GM18907 (cell line): ENCODE results near the gene ZNF318.
"Not testable (repeated sequence)": the region's sequence is repeated elsewhere in the genome, so short reads cannot be mapped to it uniquely, and the experiment has no call there.

ENCODE experiments used
- ATAC-seq: cut with Tn5 transposase; IDR thresholded peaks from one replicate; pipeline ENCODE4 v1.9.1; 2021; ENCODE audit warnings: mild to moderate bottlenecking, moderate library complexity; ENCODE audit not compliant: unreplicated experiment

ZNF318 gene, protein sequence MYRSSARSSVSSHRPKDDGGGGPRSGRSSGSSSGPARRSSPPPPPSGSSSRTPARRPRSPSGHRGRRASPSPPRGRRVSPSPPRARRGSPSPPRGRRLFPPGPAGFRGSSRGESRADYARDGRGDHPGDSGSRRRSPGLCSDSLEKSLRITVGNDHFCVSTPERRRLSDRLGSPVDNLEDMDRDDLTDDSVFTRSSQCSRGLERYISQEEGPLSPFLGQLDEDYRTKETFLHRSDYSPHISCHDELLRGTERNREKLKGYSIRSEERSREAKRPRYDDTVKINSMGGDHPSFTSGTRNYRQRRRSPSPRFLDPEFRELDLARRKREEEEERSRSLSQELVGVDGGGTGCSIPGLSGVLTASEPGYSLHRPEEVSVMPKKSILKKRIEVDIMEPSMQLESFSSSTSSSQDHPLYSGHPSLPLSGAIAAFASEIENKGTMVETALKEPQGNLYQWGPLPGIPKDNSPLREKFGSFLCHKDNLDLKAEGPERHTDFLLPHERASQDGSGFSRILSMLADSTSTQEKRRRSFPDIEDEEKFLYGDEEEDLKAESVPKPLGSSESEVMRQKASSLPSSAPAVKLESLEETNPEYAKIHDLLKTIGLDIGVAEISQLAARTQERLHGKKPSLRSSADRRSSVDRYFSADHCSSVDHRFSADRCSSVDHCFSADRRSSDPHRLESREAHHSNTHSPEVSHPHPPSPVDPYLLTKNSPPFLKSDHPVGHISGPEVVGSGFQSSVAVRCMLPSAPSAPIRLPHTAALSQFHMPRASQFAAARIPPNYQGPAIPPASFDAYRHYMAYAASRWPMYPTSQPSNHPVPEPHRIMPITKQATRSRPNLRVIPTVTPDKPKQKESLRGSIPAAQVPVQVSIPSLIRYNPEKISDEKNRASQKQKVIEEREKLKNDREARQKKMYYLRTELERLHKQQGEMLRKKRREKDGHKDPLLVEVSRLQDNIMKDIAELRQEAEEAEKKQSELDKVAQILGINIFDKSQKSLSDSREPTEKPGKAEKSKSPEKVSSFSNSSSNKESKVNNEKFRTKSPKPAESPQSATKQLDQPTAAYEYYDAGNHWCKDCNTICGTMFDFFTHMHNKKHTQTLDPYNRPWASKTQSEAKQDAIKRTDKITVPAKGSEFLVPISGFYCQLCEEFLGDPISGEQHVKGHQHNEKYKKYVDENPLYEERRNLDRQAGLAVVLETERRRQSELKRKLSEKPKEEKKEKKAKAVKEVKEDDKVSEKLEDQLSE (N-terminal part only)

DNA sequence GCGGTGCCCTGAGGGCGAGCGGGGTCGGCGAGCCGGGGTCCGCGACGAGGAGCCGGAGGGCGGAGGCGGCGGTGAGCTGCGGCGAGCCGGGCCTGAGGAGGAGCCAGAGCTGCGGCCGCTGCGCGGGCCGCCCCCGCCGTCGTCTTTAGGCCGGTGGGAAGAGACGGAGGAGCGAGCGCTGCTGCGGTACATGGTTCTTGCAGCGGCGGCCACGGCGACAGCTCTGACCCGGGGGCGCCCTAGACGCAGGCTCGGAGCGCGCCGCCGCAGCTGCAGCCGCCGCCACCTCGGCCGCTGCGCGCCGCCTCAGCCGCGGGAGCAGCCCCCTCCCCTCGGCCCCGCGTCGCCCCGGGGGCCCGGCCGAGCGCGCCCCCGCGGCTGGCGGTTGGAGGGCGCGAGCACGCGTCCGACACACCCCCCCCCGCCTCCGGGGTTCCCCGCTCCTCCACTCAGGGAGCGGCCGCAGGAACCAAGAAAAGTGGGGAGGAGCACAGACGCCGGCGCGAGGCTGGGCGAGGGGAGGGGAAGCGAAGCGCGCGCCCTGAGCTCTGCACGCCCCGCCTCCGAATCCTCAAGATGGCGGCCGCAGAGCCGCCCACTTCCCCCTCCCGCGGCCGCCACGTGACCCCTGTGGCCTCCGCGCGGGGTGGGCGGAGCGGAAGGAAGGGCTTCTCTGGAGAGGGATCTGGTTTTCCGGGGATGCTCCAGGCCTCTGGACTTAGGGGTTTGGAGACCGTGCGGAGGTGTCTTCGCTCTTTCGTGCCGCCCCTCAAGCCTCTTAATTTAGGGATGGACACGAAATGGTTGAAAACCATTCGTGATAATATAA, at the start of gene ZNF318:
TSS of gene ZNF318 (minus strand) at position 474 of the 829 bp plus-strand sequence. CDS start at position 192, 282 bp downstream.
- ATAC-seq = peak; percentile 85

DNA sequence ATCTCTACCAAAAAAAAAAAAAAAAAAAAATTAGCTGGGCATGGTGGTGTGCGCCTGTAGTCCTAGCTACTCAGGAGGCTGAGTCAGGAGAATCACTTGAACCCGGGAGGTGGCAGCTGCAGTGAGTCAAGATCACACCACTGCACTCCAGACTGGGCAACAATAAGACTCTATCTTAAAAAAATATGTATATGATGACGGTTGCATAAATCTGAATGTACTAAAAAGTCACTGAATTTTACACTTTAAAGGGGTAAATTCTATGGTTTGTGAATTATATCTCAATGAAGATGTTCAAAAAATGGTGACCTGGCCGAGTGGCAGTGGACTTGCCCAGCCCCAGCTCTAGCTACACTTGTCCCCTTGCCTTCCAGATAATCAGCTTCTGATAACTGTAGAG, 47.5 kb upstream of the ZNF318 start:
- no peak for ATAC-seq

DNA sequence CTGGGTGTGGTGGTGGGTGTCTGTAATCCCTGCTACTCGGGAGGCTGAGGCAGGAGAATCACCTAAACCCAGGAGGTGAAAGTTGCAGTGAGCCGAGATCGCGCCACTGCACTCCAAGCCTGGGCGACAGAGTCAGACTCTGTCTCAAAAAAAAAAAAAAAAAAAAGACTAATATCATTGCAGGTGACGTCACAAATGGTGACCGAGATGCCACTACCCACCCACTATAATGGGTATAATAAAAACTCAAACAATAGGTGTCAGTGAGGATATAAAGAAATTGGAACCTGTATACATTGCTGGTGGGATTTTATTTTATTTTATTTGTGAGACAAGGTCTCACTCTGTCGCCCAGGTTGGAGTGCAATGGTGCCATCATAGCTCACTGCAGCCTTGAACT, 45.8 kb upstream of the ZNF318 start:
- ATAC-seq = not testable (repeated sequence)

DNA sequence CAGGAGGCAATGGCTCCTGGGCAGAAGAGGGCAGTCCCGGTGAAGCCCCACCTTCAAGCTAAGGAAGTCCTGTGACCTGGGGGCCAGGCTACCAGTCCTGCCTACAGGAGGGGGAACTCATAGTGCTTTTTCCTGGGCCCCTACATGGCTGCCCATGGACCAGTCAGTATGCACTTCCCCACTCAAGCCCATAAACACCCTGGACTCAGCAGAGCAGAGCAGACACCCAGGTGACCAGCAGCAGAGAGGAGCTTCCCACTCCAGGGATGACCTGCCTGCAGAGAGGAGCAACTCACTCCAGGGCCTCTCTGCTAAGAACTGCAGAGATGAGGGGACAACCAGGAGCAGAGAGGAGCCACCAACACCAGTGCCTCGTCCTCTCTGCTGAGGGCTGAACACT, 43.6 kb upstream of the ZNF318 start:
- no peak for ATAC-seq

DNA sequence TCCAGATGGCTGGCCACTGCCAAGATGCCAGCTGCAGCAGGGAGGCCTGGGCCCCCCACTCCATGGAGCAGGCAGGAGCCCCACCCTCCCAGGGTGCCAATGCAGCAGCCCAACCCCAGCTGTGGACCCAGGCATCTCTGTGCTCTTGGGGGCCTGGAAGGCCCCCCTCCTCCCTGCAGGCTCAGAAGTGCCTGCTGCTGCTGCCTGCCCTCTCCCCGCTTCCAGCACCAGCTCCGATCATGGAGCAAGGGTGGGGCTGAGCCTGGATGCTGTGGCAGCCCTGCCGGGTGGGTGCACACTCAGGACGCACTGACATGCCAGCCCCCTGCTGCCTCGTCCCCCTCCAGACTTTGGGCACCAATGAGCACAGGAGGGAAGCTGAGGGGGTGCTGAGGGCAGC, 43.1 kb upstream of the ZNF318 start:
- no peak for ATAC-seq

DNA sequence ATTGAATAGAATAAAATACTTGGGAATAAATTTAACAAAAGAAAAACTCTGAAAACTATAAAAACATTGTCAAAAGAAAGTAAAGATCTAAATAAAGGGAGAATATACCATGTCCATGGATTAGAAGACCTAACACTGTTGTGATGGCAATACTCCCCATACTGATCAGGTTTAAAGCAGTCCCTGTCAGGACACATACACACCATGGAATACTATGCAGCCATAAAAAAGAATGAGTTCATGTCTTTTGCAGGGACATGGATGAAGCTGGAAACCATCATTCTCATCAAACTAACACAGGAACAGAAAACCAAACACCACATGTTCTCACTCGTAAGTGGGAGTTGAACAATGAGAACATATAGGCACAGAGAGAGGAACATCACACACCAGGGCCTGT, 41.3 kb upstream of the ZNF318 start:
- not testable (repeated sequence) for ATAC-seq

DNA sequence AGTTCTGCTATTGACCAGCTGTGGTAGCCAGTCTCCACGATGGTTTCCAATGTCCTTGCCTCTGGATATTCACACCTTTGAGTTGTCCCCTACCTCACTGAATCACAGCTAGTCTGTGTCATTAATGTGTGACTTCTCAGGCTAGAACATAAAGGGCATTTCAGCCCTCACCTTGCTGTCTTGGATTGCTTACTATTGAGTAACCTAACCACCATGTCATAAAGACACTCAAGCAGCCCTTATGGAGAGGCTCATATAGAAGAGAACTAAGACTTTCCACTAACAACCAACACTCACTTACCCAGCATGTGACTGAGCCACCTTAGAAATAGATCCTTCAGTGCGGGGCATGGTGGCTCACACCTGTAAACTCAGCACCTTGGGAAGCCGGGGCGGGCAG, 38.8 kb upstream of the ZNF318 start:
- no peak for ATAC-seq

DNA sequence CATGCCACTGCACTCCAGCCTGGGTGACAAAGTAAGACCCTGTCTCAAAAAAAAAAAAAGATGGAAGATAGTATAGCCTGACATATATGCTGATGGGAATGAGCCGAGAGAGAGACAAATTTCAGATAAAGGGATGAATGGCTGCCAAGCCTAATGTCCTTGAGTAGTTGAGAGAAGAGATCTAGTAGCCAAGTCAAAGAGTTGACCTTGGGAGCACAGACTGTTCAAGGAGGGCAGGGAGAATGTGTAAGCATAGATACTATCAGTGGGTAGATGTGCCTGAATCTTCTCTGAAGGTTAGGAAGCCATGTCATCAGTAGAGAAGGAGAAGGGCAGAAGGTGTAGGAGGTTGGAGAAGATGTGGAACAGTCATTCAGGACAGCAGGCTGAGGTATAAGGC, 37.8 kb upstream of the ZNF318 start:
- ATAC-seq = no peak

DNA sequence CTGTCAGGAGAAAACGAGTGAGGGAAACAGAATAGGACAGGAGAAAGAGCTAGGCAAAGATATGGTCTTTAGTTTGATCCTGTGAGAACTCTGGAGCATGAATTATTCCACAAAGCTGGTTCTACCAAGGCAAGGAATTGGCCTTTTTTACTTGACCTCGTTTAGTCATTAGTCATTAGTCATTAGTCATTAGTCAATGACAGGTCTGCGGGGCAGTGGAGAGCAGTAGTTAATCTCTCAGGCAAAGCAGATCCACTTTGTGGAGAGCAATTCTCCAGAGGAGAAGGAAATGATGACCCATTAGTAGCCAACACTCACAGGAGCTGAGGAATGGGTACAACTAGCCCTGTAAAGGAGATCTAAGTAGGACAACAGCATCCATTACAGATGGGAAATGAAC, 35.9 kb upstream of the ZNF318 start:
- ATAC-seq = no peak

DNA sequence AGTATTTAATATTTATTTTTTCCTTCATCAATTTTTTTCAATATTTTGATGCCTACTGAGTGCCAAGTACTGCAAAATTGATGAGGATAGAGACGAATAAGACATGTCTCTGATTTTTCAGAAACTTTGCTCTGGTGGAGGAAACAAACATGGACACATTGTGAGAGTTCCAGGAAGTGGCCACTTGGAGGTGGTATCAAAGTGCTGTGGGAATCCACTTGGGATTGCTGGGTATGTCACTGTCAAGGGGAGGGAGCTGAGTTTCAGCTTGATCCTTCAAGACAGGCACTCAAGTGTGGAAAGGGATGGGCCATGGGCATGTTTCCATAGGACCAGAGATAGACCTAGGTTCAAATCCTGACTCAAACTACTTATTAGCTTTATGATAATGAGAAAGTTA, 33.4 kb upstream of the ZNF318 start:
- no peak for ATAC-seq

DNA sequence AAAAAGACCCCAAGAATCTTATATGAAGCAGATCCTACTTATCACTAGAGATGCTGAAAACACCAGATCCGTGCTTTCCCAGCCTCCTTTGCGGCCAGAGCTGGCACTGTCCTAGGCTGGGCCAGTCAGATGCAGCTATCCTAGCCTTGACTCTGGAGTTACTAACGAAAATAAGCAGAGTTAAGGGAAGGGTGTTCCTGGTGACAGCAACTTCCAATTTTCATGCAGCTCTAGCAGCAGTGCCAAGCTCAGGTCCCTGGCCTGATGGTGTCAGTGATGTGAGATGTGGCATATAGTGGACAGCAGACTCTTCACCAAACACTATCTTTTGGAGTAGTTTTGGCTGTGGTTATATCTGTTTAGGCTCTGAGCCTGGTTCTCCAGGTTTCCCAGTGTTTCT, 32.3 kb upstream of the ZNF318 start:
- no peak for ATAC-seq

DNA sequence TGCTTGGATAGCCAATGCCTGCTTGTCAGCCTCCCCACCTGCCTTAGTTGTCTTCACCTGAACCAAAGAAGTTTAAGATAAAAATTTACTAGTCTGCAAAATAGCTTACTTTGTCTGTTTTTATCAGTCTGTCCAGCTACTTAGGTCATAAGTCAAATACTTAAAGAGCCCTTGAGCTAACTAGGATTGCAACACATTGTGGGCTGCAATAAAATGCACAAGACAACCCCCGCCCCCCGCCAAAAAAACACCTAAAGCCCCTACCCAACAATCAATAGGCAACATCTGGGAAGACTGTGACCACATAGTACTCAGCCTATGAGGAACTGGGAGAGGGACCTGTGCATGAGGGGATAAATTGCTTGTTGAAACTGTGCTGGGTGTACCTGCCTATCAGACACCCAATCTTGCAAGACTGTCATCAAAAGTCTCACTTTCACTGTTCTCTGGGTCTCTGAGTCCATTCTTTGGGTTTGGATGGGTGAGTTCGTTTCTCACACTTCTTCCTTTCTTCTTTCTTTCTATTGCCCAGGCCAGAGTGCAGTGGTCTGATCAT, 30.6 kb upstream of the ZNF318 start:
- ATAC-seq = no peak

DNA sequence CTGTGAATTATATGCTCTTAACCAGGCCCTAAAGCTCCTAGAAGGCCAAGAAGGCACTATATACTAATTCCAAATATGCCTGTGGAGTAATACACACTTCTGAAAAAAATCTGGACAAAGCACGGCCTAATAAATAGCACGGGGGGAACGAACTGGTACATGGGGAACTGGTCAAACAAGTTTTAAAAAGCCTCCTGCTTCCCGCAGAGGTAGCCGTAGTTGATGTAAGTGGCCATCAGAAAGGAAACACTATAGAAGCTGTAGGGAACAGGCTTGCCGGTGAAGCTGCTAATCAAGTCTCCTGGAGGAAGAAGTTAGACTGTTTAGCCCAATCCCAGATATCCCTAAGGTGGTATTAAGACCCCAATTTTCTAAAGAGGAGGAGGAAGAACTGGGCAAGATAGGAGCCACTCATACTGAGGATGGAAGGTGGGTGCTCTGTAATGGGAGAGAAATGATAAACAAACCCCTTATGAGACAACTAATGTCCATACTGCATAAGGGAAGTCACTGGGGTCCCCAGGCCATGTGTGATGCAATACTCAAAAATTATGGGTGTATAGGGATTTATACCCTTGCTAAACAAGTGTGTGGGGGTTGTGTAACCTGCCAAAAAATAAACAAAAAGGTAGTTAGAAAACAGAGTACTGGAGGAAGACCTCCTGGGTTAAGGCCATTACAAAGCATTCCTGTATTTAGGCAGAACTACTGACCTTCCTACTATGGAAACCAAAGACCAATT, 27.1 kb upstream of the ZNF318 start:
- no peak for ATAC-seq

DNA sequence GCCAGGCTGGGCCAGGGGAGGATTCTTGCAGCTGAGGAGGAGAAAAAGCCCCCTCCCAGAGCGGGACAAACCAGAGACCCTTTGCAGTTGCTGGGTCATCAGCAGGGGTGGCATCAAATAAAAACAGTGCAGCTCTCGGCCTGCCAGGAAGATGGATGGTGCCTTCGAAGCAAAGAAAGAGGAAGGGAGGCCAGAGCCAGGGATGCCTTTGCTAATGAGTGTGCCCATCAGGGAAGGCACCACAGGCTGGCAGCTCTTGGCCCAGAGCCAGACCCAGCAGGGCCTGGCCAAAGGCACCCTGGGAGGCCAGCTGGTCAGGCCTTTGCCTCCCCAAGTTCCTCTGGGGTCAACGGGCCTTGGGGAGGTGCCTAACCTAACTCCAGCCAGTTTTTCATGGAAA, 26.3 kb upstream of the ZNF318 start:
- ATAC-seq = no peak

DNA sequence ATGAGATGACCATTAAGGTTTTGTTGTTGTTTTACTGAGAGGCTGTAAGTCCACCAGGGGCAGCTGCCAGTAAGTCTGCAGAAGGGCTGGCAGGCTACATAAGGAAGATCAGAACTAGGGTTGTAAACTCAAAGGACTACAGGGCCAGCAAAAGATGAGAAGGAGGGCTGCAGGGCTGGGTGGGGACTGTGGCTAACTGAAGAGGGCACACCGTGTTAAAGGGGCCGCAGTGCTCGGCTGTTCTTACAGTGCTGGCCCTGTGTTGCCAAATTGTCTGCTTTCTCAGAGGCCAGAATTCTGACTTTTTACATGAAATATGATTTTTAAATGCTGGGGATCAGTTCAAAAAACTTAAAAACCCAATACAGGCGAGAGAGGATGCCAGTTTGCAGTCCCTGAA, 25.5 kb upstream of the ZNF318 start:
- no peak for ATAC-seq

DNA sequence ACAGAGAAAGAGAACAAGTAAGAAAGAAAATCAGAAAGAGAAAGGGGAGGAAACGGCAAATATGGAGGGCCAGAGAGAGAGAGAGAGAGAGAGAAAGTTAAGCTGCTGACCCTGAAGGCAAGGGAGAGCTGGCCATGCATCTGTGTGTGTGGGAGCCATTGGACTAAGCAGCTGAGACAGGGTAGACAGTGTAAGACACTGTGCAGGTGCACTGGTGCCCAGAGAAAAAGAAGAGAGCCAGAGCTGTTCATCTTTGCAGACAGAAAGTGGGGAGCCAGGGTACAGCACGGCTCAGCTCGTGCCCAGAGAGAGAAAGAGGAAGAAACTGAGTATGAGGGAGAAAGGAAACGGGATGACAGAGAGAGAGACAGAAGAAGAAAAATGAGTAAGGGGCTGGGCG, 24.2 kb upstream of the ZNF318 start:
- ATAC-seq = no peak

DNA sequence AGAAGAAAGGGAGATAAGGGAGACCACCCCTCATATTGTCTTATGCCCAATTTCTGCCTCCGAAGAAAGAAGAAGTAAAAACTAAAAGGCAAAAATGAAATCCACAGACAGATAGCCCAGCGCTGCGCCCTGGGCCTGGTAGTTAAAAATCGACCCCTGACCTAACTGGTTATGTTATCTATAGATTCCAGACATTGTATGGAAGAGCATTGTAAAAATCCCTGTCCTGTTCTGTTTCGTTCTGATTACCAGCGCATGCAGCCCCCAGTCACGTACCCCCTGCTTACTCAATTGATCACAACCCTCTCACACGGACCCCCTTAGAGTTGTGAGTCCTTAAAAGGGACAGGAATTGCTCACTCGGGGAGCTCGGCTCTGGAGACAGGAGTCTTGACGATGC, 23.7 kb upstream of the ZNF318 start:
- not testable (repeated sequence) for ATAC-seq

DNA sequence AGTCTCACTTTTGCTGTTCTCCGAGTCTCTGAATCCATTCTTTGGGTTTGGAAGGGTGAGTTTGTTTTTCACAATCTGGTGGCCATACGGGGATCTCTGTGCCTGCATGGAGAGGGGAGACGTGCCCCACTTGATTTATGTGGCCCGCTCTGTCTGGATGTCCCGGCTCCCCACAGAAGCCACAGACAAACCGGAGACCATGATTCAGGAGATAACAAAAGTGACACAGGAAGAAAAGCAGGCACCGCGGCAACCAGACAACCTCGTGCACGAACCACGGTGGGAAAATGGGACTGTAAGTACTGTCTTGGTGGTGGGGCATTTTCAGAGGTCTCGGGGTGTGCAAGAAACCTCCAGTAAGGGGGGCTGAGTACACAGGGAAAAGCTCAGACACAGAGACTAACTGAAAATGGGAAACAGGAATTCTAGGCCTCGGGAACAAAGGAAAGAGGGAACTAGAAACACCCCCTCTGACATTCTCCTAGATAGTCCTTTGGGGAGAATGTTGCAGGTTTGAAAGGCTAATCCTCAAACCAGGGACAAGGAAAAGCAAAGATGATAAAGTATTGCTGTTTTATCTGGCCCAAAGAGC, 22.1 kb upstream of the ZNF318 start:
- ATAC-seq = no peak
